H1 (cell line): ENCODE data around the gene LRCH1. TPM values are rescaled to one million over a fixed set of nuclear protein-coding genes. Genes with fewer than 3 reads are reported as not detected.

Source experiments
- KDM5A ChIP-seq: fragments of 200-600 bp; IDR thresholded peaks from 2 replicates; pipeline ENCODE4 v1.7.1; 2012; ENCODE audit warnings: mild to moderate bottlenecking, low read length, inconsistent platforms, mixed read lengths
- MAX ChIP-seq: IDR thresholded peaks from 2 replicates; pipeline ENCODE4 v1.6.1; 2012; ENCODE audit warnings: inconsistent platforms
- polyA plus RNA-seq, 7 experiments: library from polyadenylated mRNA; depleted of rRNA in 3 of 7; stranded (reverse) in 5 of 7; unstranded in 2 of 7; fragments of >200 nt in 5 of 7; fragments of 200-250 nt in 2 of 7; gene quantifications; 1 replicate in 5 of 7; 2 replicates in 1 of 7; 4 replicates in 1 of 7; pipeline versions ENCODE4 v1.2.1 to v1.2.3, GENCODE V29; 2011 to 2013; ENCODE audit warnings: missing spikeins in 2 of 7, mixed read lengths in 2 of 7
- total RNA-seq: library from RNA; stranded (reverse); fragmentation: NEBNext Ultra II Directional; extraction: Animal tissue kit (Norgen Biotek cat#: 25700); gene quantifications from 2 replicates; pipeline ENCODE4 v1.2.1, GENCODE V29; 2021

The LRCH1 gene
- total and polyA plus RNA-seq, 2 of the 8 experiments (the other 6 are each of a cell fraction or from before 2014, with no cell fraction given) = 3.0 to 10.1 TPM

- TF ChIP-seq MAX = no peak
- no peak for TF ChIP-seq KDM5A
These were observed 37.2 kb upstream of the LRCH1 start (continued) for GRCh38 chr13:46515803-46516202.
